ENCODE results near the gene ARHGEF11. TPM values are rescaled to one million over a fixed set of nuclear protein-coding genes. Genes with fewer than 3 reads are reported as not detected.

Gene ARHGEF11
- total RNA-seq, 1 experiment from 2014 or later: 0.11 TPM

Small RNAs within 50 kb of the gene (small RNA-seq; reads per million reads assigned to genes)
- gene MIR765 (not detected), gene RN7SL612P (not detected)

Other genes with a start within 250 kb of the ARHGEF11 start
- gene SH2D2A, start 228.9 kb downstream of the ARHGEF11 start, total RNA-seq (2014; rRNA removed; shearing (Covaris generic); ENCODE audit: low replicate concordance): not detected in 2 replicates
- not detected in 2 replicates for gene INSRR, start 186.6 kb downstream of the ARHGEF11 start, total RNA-seq (2014; rRNA removed; shearing (Covaris generic); ENCODE audit: low replicate concordance)
- gene NTRK1, start 184.9 kb downstream of the ARHGEF11 start, total RNA-seq (2014; rRNA removed; shearing (Covaris generic); ENCODE audit: low replicate concordance): not detected in 2 replicates
- 0.22 TPM in 1 of 2 replicates, not detected in the other for gene PEAR1, start 152.0 kb downstream of the ARHGEF11 start, total RNA-seq (2014; rRNA removed; shearing (Covaris generic); ENCODE audit: low replicate concordance)
- not detected in 2 replicates for gene LRRC71, start 125.1 kb downstream of the ARHGEF11 start, total RNA-seq (2014; rRNA removed; shearing (Covaris generic); ENCODE audit: low replicate concordance)
- gene ETV3L, start 54.1 kb upstream of the ARHGEF11 start, total RNA-seq (2014; rRNA removed; shearing (Covaris generic); ENCODE audit: low replicate concordance): not detected in 2 replicates
- gene ETV3, start 92.7 kb upstream of the ARHGEF11 start, total RNA-seq (2014; rRNA removed; shearing (Covaris generic); ENCODE audit: low replicate concordance): 11.9 and 12.3 TPM in 2 replicates

Data from Karpas-422 (cell line).